ENCODE results near the gene KANK3.
"Not testable (repeated sequence)": the region's sequence is repeated elsewhere in the genome, so short reads cannot be mapped to it uniquely, and the experiment has no call there.

The KANK3 gene

DNA sequence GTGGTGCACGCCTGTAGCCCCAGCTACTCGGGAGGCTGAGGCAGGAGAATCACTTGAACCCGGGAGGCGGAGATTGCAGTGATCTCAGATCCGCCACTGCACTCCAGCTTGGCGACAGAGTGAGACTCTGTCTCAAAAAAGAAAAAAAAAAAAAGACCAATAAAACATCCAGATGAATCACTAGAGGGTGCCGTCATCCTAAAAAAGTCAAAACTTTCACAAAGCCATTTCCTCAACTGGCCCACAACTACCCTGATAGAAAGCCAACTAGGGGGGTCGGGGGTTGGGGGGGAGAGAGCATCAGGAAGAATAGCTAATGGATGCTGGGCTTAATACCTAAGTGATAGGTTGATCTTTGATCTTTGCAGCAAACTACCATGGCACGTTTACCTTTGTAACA lies 24.2 kb downstream of the KANK3 start:
- not testable (repeated sequence) for DNase-seq (ENCODE audit: low read depth in 2 of 2)

DNA sequence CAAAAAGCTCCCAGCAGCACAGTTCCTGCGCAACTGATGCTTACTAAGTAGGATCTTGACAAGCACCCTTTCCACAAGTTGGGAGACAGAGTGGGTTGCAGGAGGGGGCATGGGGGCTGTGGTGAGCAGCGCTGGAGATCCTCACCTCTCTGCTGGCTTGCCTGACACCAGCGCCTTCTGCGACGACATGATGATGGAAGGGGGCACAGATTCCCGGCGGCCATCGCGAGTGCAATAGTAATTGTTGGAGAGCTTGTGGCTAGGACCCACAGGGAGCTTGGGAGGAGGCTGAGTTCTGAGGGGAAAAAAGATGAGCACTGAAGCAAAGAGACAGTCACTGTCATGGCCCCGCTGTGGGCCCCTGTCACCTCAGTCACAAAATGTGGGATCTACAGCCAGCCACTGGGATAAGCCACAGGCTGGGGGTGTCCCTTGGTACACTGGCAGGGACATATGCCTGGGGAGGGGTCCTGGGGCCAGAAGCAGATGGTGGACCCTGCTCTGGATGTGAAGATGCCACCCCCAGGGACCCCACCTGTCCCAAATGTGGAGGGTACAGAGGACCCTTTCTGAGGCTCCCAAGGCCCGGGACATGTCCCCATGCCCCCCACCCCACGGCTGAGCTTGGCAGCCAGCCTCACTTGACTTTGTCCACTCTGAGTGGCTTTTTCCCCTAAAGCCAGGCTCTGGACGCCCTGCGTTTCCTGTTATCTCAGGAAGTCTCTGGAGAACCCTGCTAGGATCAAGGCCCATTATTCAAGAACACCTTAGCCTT lies 26.5 kb downstream of the KANK3 start:
- no peak for DNase-seq (ENCODE audit: low read depth in 2 of 2)

DNA sequence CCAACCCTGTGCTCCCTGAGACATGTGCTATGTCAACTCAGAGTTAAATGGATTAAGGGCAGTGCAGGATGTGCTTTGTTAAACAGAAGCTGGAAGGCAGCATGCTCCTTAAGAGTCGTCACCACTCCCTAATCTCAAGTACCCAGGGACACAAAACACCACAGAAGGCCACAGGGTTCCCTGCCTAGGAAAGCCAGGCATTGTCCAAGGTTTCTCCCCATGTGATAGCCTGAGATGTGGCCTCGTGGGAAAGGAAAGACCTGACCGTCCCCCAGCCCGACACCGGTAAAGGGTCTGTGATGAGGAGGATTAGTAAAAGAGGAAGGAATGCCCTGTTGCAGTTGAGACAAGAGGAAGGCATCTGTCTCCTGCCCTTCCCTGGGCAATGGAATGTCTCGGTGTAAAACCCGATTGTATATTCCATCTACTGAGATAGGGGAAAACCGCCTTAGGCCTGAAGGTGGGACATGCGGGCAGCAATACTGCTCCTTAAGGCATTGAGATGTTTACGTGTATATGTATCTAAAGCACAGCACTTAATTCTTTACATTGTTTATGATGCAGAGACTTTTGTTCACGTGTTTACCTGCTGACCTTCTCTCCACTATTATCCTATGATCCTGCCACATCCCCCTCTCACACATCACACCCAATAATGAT lies 28.0 kb downstream of the KANK3 start:
- DNase-seq (ENCODE audit: low read depth in 2 of 2), result not testable (repeated sequence)

- no peak for DNase-seq (ENCODE audit: low read depth in 2 of 2)
Measured at GRCh38 chr19:8311461-8312260, 31.4 kb downstream of the KANK3 start.

- no peak for DNase-seq (ENCODE audit: low read depth in 2 of 2)
Measured at GRCh38 chr19:8310342-8311055, 32.6 kb downstream of the KANK3 start.

DNA sequence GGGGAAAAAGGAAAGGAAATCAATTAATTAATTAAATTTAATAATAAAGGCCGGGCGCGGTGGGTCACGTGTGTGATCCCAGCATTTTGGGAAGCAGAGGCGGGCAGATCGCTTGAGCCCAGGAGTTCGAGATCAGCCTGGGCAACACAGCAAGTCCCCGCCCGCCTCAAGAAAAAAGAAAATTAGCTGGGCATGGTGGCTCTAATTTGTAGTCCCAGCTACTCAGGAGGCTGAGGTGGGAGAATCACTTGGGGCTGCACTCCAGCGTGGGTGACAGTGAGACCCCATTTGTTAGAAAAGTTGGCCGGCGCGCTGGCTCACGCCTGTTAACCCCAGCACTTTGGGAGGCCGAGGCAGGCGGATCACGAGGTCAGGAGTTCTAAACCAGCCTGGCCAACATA lies 34.2 kb downstream of the KANK3 start:
- no peak for DNase-seq (ENCODE audit: low read depth in 2 of 2)

DNA sequence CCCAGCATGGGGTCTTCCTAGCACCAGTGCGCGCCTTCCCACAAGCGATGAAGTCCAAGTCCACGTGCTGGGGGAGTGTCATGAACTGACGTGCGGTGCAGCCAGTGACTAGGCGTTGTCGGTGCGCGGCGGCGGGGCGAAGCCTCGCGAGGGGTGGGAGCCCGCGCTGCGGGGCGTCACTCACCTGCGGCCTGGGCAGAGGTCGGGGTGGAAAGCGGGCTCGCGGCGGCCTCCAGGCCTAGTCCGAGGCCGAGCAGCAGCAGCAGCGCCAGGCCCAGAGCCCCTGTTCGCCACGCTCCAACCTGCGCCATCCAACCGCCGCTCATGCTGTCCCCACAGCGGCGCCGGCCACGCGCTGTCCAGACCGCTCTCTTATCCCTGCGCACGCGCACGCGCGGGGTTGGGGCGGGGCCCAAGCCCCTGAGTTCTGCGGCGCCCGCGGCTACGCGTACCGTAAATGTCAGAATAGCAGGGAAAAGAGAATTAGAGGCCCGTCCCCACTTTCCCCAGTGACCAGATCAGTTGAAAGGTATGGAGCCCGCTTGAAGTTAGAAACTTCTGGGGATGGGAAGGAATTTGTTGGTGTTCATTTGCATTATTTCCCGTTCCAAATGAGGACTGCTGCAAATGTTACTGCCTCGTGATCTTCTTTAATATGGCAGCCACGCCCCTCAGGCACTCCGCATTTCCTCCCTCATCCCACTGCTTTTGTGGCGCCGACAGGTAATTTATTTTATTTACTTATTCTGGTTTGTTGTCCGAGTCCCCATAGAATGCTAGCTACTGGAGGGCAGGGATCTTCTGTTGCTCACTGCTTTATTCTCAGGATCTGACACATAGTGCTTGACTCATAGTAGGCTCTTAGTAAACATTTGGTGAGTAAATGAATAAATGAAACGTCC lies 34.8 kb downstream of the KANK3 start, which contains the start of gene CD320:
Gene CD320 (minus strand): TSS at position 394 of the 902 bp plus-strand sequence. CDS start 68 bp downstream, at position 326.
- DNase-seq (ENCODE audit: low read depth in 2 of 2), result peak; percentile 62 to 74

GRCh38 chr19:8307400-8307964 lies 35.6 kb downstream of the KANK3 start:
- DNase-seq (ENCODE audit: low read depth in 2 of 2), result no peak

DNA sequence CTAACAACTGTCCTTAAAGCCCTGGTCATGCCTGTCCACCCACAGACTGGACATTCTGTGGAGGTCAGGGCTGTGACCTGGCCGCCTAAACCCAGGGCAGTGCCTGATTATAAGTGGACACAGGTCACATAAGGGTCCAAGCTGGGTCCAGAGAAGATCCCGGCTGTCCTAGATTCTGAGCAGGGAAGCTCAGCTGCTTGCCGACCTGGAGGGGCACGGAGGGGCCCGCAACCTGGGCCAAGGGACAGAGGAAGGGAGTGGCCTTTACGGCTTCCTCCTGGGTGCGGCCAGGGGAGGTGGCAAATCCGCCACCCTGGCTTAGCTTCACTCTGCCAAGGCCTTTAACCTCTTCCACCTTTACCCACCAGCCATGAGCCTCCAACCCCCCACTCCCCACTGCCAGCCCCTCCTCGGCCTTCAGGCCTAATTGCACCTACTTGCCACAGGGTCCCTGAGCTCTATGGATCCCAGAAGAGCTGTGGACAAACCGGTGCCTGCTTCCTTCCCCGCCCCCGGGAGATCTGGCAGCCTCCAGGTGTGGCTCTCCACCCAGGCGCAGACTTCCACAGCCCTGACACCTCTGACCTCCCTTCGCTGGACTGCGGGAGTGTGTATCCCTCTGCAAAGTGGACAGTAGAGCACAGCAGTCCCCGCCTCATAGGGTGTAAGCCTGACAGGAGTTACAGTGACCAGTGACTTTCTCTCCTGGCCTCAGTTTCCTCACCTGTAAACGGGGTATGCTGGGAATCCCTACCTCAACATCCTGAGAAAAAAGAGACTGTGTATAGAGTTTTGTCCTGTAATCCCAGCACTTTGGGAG lies 36.6 kb downstream of the KANK3 start:
- DNase-seq (ENCODE audit: low read depth in 2 of 2), result no peak

GRCh38 chr19:8305798-8306197 lies 37.3 kb downstream of the KANK3 start:
- no peak for DNase-seq (ENCODE audit: low read depth in 2 of 2)

GRCh38 chr19:8304841-8305621 lies 38.0 kb downstream of the KANK3 start:
- DNase-seq (ENCODE audit: low read depth in 2 of 2), result no peak

- no peak for DNase-seq (ENCODE audit: low read depth in 2 of 2)
Measured at GRCh38 chr19:8302734-8303133, 40.3 kb downstream of the KANK3 start.

GRCh38 chr19:8302357-8302691 lies 40.7 kb downstream of the KANK3 start:
- DNase-seq (ENCODE audit: low read depth in 2 of 2), result no peak

GRCh38 chr19:8291337-8291736 lies 51.7 kb downstream of the KANK3 start:
- DNase-seq (ENCODE audit: low read depth in 2 of 2), result not testable (repeated sequence)

GRCh38 chr19:8276508-8276907 lies 66.6 kb downstream of the KANK3 start:
- DNase-seq (ENCODE audit: low read depth in 2 of 2), result not testable (repeated sequence)
